Fibroblast of lung (primary cell): ENCODE measurements around the gene PITPNB.

Experiments used
- CTCF ChIP-seq, 2 donors: IDR thresholded peaks in 1 of 2; conservative IDR thresholded peaks in 1 of 2; 1 replicate in 1 of 2; 2 replicates in 1 of 2; pipeline ENCODE4 v1.5.1; 2011 to 2012; ENCODE audit warnings: low read length in 2 of 2, control low read depth in 1 of 2, inconsistent platforms in 1 of 2, low read depth in 1 of 2, mild to moderate bottlenecking in 1 of 2
- EZH2 ChIP-seq: IDR thresholded peaks from 2 replicates; pipeline ENCODE4 v1.5.1; 2012; ENCODE audit warnings: low read length, control low read depth, mild to moderate bottlenecking; ENCODE audit errors: missing control alignments

- TF ChIP-seq CTCF (conservative IDR thresholded peaks at IDR 0.05 in 1 of 2, IDR thresholded peaks at IDR 0.05 in 1 of 2; ENCODE audit: low read depth in 1 of 2, low read length in 2 of 2) (no peak), EZH2 (no peak)
These were observed 86.5 kb downstream of the PITPNB start for GRCh38 chr22:27832606-27833005.
